ENCODE measurements around the gene CALR.
"Not testable (repeated sequence)": the region's sequence is repeated elsewhere in the genome, so short reads cannot be mapped to it uniquely, and the experiment has no call there.

The CALR gene

DNA sequence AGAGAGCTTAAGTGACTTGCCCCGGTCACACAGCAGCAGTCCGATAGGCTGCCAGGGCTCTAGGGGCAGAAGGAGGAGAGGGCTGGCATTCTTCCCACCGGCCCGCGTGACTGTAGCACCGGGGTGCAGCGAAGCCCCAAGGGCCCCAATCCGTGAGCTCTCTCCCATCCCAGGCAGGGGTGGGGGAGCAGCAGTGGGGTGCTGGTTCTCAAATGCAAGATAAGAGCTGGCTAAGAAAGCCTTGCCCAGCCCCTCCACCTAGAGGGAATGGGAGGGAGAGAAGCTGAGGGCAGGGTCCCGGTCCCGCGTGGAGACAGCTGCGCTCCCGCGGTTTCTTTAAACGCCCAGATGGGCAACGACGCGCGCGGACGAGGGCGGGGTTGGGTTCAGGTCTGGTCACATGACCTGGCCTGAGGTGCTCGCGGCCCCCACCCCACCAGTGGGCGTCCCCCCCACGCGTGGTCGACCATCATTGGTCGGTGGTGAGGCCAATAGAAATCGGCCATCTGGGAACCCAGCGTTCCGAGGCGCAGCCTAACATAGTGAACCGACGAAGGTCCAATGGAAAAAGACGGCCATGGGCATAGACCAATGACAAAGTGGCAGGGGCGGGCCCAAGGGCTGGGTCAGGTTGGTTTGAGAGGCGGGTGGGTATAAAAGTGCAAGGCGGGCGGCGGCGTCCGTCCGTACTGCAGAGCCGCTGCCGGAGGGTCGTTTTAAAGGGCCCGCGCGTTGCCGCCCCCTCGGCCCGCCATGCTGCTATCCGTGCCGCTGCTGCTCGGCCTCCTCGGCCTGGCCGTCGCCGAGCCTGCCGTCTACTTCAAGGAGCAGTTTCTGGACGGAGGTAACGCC, at the start of gene CALR:
Gene CALR (plus strand): TSS at position 683 of the 852 bp plus-strand sequence. CDS start 71 bp downstream, at position 754.
- Histone ChIP-seq H3K4me3 (peak within 1 kb of the TSS; percentile 81 to 100 (median 87)), H3K27ac (peak within 1 kb of the TSS; percentile 18 to 99 (median 92))

DNA sequence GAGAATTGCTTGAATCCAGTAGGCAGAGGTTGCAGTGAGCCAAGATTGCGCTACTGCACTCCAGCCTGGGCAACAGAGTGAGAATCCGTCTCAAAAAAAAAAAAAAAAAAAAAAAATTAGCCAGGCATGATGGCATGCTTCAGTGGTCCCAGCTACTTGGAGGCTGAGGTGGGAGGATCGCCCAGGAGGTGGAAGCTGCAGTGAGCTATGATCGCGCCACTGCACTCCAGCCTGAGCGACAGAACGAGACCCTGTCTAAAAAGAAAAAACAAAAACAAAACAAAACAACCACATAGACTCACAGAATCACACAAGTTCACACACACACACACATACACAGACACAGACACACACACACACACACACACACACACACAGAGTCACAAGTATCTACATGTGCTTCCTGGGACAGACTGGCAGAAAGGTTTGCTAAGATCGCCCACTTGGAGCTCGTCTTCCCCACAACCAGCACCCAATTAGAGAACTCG, 48.1 kb upstream of the CALR start:
- peak overlapping the region in 4 of 7 experiments; percentile 80 to 97 (median 96) for H3K4me3 ChIP-seq
- peak overlapping the region in 1 of 21 experiments; percentile 66 for H3K27ac ChIP-seq

DNA sequence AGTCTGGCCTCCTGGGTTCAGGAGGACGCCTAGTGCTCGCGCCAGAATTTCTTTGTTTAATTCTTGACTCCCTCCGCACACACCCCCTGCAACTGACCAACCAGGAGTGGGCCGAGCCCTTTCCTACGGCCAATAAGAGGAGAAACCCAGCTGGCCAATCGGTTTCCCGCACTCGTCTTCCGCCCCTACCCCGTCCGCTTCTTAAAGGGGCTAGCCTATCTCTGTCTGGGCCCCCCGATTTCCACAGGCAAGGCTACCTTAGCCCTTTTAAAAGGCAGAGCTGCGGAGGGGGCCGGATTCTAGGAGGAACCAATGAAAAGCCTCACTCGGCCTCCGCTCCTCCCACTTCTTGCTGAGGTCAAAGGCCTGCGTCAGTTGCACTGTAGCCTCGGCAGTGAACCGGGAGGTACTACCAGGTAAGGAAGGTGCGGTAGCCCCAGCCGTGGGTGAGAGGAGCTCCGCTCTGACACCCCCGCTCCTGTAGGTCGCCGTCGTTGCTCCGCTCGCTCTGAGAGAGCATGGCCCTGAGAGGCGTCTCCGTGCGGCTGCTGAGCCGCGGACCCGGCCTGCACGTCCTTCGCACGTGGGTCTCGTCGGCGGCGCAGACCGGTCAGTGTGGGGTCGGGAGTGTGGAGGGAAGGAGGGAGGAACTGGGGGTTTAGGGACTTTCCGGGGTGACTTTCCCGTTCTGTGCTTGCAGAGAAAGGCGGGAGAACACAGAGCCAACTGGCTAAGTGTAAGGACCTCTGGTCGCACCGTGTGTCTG, 47.4 kb upstream of the CALR start, which contains the start of gene GCDH:
Gene GCDH (plus strand): TSS at position 374 of the 766 bp plus-strand sequence. CDS start 145 bp downstream, at position 519.
- Histone ChIP-seq H3K27ac (peak within 1 kb of the TSS in 18 of 21 experiments; percentile 3 to 82 (median 67)), H3K4me3 (peak within 1 kb of the TSS; percentile 57 to 97 (median 80))

DNA sequence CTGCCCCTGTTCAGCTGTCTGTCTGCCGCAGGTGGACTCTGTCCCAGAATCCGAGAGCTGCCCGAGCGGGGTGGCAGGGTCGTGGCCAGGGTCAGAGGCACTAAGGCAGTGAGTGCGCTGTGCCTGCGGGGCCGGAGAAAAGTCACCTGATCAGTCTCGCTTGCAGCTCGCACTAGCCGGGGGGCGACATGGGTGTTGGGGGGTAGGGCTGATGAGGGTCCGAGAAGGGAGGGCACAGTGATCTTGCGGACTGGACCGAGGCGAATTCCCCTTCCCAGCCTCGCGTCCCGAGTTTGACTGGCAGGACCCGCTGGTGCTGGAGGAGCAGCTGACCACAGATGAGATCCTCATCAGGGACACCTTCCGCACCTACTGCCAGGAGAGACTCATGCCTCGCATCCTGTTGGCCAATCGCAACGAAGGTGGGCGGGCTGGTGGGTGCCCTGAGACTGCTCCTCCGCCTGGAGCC, 46.8 kb upstream of the CALR start:
- Histone ChIP-seq H3K27ac (peak overlapping the region in 18 of 21 experiments; percentile 3 to 82 (median 67)), H3K4me3 (peak overlapping the region; percentile 57 to 97 (median 80))

DNA sequence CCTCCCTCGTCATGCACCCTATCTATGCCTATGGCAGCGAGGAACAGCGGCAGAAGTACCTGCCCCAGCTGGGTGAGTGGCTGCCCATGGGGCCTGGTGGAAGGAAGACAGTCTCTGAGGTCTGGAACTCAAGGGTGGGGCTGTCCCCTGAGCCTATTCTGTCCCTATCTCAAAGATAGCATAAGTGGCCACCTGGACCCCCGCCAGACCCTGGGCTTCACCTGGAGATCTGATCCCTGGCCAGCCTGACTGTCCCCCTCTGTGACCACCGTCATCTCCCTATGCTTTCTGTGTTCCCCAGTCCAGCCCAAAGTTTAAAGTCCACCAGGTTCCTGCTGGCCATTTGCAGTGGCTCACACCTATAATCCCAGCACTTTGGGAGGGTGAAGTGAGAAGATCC, 44.8 kb upstream of the CALR start:
- H3K27ac ChIP-seq: no peak overlapping the region
- H3K4me3 ChIP-seq: no peak overlapping the region

DNA sequence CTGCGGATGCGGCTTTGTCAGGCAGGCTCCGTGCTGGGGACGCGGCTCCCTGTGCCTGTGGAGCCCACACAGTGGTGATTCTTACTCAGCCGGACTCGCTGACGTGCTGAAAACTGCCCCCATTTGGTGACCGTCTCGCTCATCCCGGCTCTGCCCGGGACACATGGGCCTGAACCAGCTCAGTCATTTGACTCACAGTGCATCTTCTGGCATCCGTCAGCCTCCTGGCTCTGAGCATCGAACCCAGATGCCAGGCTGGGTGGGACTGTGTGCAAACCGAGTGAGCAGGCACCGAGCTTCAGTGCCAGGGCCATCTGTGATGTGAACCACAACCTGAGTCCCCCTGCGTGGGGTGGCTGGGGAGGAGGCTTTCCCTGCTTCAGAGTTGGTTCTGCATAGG, 41.9 kb upstream of the CALR start:
- H3K4me3 ChIP-seq: no peak overlapping the region
- H3K27ac ChIP-seq: no peak overlapping the region

DNA sequence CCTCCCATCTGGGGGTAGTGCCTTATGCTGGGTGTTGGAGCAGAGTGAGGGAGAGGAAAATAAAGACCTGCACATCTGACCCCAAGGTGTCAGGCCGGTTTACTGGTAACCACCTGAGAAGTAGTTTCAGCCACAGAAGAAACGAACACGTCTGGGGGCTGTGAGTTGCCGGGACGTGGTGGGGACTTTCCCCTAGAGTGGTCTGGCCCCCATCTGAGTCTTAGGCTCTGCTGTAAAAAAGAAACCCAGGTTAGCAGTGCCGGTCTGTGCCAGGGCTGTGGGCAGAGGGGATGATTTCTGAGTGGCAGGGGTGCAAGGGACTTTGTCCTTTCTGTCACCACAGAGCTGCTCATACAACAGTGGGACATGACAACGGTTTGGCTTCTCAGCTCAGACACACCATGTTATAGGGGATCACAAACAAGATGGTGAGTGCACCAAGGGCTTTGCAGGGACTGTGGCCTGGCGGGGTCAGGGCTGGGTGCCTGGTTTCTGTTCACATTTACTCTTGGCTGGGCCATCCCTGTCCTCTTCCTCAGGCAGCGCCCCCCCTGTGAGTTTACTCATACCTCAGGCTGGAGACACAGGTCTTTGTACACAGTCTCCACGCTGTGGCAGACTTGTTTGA, 38.4 kb upstream of the CALR start:
- H3K4me3 ChIP-seq: no peak overlapping the region
- H3K27ac ChIP-seq: no peak overlapping the region

DNA sequence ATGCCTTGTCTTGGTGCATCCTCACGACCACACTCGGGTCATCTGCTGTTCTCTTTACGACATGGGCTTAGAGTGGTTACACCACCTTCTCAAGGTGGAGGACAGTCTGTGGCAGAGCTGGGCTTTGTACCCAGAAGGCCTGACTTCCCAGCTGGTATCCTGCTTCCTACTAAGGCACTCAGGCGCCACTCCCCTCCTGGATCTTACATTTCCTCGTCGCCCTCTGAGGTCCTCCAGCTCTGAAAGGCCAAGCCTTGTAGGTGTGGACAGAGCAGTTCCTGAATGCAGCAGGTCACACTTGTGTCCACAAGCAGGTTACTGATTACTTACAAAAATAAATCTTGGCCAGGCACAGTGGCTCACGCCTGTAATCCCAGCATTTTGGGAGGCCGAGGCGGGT, 31.2 kb upstream of the CALR start:
- Histone ChIP-seq H3K27ac (no peak overlapping the region), H3K4me3 (no peak overlapping the region)

DNA sequence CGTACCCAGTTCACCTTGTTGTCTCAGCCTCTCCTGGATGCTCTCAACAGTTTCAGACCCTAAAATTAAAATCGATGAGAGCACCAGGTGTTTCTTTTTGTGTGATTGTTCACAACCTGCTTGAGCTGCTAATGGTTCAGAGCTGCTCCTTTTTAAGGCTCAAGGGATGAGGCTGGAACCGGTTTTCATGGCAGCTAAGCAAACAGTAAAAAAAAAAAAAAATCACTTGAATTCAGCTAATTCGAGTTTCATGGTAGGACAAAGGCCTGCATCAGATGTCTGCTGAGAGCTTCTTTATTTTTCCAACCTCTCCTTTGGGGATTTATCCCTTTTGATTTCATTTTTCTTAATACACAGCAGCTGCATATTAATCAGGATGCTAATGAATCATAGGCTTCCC, 25.8 kb upstream of the CALR start:
- H3K4me3 ChIP-seq: no peak overlapping the region
- peak overlapping the region in 16 of 21 experiments; percentile 29 to 84 (median 68) for H3K27ac ChIP-seq

DNA sequence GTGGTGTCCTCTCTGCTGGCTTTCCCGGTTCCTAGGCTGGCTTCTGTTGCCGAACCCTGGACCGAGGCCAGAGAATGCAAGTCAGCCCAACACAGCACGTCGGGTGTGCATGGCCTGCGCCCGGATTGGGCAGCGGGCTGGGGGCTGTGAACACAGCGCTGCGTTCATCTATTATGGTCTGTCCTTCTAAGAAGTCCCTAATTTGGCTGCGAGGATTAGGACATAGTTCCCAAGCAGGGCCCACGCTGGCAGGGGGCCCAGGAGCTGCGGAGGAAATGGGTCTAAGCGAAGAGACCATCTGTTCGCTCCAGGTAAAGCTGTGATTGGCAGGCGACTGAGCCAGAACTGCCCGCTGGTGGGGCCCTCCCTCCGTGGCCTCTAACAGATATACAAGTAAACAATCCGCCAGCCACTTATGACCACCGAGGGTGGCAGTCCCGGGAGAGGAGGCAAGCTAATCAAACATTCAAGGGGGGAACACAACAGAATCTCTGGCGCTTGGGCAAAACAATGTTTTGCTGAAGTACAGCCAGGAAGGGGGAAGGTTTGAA, 25.3 kb upstream of the CALR start:
- peak overlapping the region in 19 of 21 experiments; percentile 44 to 84 (median 64) for H3K27ac ChIP-seq
- H3K4me3 ChIP-seq: peak overlapping the region in 1 of 7 experiments; percentile 1

DNA sequence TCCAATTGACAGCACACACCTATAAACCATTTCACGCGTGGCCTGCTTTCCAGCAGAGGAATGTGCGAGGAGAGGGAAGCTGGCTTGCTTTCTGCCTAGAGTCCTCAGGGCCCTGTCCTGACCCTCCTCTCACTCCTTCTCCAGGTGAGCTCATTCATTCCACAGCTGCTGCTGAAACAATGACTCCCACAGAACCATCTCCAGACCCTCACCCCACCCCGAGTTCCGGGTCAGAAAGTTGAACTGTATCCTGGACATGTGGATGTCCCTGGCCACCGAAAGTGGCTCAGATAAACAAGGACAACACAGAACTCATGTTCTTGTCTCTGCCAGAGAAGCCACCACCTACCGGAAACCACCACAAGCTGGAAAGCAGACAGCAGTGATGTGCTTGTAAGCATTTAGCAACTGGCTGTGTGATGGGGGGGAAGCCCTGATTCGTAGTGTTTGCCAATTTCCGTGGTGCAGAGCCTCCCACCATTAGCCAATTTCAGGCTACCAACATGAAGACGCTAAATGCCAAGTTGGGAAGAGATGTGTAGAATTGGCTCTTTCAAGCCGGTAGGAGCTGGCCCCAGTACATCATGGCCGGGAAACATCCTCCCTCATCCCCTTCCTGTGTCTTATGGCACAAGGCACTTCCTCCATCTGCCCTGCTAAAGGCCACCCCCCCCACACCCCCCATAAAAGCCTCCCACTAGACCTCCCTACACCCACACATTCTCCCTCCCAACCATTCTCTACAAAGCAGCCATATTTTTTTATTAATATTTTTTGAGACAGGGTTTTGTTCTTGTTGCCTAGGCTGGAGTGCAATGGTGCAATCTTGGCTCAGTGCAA, 24.3 kb upstream of the CALR start:
- H3K27ac ChIP-seq: peak overlapping the region in 19 of 21 experiments; percentile 34 to 84 (median 64)
- H3K4me3 ChIP-seq: no peak overlapping the region

DNA sequence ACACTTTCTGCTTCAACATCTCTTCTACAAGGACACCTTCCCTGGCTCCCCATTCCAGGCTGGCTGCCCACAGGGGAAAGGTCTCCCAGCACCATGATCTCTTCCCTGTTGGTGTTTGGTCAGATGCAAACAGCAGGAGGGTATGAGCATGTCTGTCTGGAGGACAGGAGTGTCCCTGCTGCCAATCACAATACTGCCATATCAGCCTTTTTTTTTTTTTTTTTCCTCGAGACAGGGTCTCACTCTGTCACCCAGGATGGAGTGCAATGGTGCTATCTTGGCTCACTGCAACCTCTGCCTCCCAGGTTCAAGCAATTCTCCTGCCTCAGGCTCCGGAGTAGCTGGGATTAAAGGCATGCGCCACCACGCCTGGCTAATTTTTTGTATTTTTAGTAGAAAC, 22.5 kb upstream of the CALR start:
- not testable (repeated sequence) for H3K4me3 ChIP-seq, H3K27ac ChIP-seq

DNA sequence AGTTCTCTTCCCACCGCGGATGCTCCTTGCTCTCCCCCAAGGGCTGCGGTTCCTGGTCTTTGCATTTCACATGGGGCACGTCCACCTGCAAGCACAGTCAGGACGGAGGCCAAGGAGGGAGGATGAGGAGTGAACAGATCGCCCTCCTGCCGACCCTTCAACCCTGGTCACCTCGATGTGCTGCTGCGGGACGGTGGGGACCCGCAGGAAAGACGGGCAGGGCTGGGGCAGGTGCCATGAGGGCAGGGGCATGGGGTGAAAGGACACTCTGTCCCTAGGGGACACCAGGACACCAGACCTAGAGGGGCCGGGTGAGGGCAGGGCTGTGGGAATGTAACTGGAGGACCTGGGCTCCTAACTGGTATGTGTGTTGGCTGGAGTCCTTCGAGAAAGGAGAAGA, 20.2 kb upstream of the CALR start:
- no peak overlapping the region for H3K27ac ChIP-seq

DNA sequence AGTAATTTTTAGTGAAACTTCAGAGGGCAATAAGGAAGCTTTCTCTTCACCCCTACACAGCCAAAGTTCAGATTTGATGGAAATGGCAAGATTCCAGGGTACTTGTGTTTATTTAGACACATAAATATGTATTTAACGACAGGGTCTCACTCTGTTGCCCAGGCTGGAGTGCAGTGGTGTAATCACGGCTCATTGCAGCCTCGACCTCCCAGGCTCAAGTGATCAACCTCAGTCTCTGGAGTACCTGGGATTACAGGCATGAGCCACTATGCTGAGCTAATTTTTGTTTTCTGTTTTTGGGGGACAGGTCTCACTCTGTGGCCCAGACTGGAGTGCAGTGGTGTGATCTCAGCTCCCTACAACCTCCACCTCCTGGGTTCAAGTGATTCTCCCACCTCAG, 17.4 kb upstream of the CALR start:
- no peak overlapping the region for H3K4me3 ChIP-seq
- no peak overlapping the region for H3K27ac ChIP-seq

More for the DNA sequence above, 20.2 kb upstream of the CALR start:
- H3K4me3 ChIP-seq: no peak overlapping the region

DNA sequence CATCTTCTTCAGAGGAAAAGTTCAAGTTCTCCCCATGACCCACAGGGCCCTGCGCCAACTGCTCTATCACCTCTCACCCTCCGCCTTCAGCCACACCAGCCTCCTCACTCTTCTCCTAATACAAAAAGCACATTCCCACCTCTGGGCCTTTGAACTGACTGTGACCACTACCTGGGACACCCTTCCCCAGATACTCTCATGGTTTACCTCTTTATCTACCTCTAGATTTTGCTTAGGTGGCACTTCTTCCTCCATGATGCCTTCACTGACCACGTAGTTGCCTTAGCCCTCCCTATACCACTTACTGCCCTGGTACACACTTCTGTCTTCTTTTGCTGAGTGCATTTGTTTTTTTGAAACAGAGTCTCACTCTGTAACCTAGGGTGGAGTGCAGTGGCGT, 15.4 kb upstream of the CALR start:
- H3K4me3 ChIP-seq: no peak overlapping the region
- H3K27ac ChIP-seq: no peak overlapping the region

DNA sequence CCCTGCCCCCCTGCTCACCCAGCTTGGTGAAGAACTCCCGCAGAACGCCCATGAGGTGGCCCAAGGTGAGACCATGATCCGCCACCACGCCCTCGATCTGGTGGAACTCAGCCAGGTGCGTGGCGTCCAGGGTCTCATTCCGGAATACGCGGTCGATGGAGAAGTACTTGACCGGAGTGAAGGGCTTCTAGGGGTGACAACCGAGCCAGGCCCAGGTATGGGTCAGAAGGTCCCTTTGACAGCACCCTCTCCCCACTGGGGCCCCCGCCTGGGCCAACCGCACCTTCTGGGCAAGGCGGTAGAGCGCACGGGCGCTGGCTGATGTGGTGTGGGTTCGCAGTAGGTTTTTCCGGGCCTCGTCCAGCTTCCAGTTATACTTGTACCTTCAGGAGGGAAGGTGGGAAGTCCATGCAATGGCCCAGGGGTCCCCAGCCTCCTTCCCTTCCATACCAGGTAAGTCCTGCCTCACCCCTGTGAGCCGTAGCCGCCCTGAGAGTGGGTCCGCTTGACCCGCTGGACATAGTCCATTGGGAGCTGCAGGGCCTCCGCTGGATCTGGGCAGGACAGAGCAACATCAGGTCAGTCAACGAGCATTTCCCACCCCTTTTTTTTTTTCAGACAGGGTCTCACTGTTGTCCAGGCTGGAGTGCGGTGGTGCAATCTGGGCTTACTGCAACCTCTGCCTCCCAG, 13.6 kb upstream of the CALR start:
- no peak overlapping the region for H3K4me3 ChIP-seq
- no peak overlapping the region for H3K27ac ChIP-seq

DNA sequence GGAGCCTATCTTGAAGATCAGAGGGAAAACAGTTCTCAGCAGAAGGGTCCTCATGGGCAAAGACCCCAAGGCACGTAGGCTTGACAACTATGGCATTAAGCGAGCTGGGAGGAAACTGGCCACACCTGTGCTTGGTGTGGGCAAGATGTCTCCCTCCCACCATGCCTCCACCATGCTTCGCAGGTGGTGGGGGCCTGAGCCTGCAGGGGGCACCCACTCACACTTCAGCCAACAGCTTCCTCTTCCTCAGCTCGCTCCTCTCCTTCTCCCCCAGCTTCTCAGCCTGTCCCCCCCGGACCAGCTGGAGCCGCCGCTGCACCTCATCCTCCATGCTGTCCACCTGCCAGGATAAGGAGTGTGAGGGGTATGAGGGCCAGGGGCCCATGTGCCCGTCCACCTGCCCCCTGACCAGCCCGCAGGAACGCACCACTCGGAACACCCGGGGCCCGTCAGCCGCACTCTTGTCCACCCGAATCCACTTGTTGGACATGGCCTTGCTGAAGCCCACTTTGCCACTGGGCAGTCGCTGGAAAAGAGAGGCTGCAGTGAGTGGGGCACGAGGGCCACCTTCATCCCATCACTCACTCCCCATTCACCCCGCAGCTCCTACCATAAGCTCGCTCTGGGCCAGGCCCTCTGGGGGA, 8.3 kb upstream of the CALR start:
- no peak overlapping the region for H3K27ac ChIP-seq
- no peak overlapping the region for H3K4me3 ChIP-seq
